HG03342 (cell line): ENCODE measurements around the gene NR4A3.
A peak's percentile ranks its signal among the peaks of the same experiment; 100 is the strongest.

ENCODE experiments used
- ATAC-seq: cut with Tn5 transposase; IDR thresholded peaks from one replicate; pipeline ENCODE4 v1.9.1; 2021; ENCODE audit warnings: mild to moderate bottlenecking, moderate library complexity; ENCODE audit not compliant: unreplicated experiment

Gene NR4A3

GRCh38 chr9:99873531-99873930 lies 51.8 kb downstream of the NR4A3 start:
- ATAC-seq, result no peak

- ATAC-seq, result no peak
These were observed 52.4 kb downstream of the NR4A3 start for GRCh38 chr9:99873943-99874584.

- no peak for ATAC-seq
These were observed 54.5 kb downstream of the NR4A3 start for GRCh38 chr9:99876190-99876589.

- no peak for ATAC-seq
These were observed 57.0 kb downstream of the NR4A3 start for GRCh38 chr9:99878651-99879050.

- ATAC-seq, result no peak
These were observed 60.1 kb downstream of the NR4A3 start for GRCh38 chr9:99881769-99882168.

GRCh38 chr9:99885747-99886146 lies 64.1 kb downstream of the NR4A3 start:
- ATAC-seq, result no peak

GRCh38 chr9:99889120-99889519 lies 67.4 kb downstream of the NR4A3 start:
- ATAC-seq, result no peak

GRCh38 chr9:99894826-99895225 lies 73.1 kb downstream of the NR4A3 start:
- ATAC-seq, result no peak

- ATAC-seq, result no peak
These were observed 73.8 kb downstream of the NR4A3 start for GRCh38 chr9:99895510-99895909.

GRCh38 chr9:99896119-99896518 lies 74.4 kb downstream of the NR4A3 start:
- ATAC-seq, result no peak

- no peak for ATAC-seq
These were observed 81.7 kb downstream of the NR4A3 start for GRCh38 chr9:99903393-99903792.

- ATAC-seq, result no peak
These were observed 84.2 kb downstream of the NR4A3 start for GRCh38 chr9:99905833-99906402.

- ATAC-seq, result peak; percentile 87
These were observed 84.9 kb downstream of the NR4A3 start, which contains the start of gene STX17 for GRCh38 chr9:99906403-99907207. Gene STX17 (plus strand): TSS chr9:99906654. CDS start chr9:99915240, 8,586 bp downstream.

GRCh38 chr9:99907208-99907532 lies 85.5 kb downstream of the NR4A3 start:
- ATAC-seq, result no peak

- no peak for ATAC-seq
These were observed 89.9 kb downstream of the NR4A3 start for GRCh38 chr9:99911600-99911999.
